Fibroblast of skin of left biceps (primary cell): ENCODE measurements around the gene TPCN1.

Experiments
- DNase-seq, 2 experiments: peaks; one replicate each; pipeline ENCODE4 v3.0.0-alpha.2; 2013; ENCODE audit warnings: low read depth in 2 of 2

The TPCN1 gene

DNA sequence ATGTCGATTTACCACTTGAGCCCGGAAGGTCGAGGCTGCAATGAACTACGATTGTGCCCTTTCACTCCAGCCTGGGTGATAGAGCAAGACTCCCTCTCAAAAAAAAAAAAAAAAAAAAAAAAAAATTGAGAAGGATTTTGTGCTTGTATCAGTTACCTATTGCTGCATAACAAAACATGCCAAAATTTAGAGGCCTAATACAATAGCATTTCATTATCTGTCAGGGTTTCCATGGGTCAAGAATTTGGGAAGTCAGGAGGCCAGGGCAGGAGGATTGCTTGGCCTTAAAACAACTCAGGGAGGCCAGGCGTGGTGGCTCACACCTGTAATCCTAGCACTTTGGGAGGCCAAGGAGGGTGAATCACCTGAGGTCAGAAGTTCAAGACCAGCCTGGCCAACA is 118.3 kb downstream of the TPCN1 start:
- no peak for DNase-seq

GRCh38 chr12:113340061-113340460 is 118.8 kb downstream of the TPCN1 start:
- no peak for DNase-seq

DNA sequence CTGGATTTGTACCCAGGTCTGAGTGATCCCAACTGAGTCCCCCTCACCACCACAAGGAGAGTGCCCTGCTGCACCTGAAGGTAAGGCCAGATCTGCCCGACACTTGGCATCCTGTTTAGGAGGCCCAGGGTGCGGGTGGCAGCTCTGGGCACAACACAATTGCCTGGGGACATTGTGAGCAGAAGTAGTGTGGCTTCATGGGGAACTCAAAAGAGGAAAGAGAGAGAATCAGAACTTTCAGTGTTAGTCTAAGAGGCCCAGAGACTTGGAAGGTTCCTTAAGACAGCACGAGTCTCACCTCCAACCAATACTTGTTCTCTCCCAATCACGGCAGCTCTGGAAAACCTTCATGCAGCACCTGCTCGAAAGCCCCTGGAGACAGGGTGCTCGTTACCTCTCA is 120.3 kb downstream of the TPCN1 start:
- DNase-seq, result no peak

DNA sequence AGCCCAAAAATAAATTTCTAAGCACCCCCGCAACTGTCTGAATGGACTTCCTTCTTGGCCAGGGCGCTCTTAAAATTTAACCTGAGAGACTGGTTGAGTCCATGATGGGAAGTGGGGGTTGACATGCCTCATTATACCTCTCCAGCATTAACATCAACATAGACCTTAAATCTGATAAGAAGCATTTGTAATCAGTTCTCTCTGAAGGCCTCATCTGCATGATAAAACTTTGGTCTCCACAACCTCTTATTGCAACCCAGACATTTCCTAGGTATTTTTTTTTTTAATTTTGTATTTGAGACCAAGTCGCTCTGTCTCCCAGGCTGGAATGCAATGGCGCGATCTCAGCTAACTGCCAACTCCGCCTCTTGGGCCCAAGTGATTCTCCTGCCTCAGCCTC is 124.1 kb downstream of the TPCN1 start:
- no peak for DNase-seq

GRCh38 chr12:113346353-113346752 is 125.1 kb downstream of the TPCN1 start:
- no peak for DNase-seq

DNA sequence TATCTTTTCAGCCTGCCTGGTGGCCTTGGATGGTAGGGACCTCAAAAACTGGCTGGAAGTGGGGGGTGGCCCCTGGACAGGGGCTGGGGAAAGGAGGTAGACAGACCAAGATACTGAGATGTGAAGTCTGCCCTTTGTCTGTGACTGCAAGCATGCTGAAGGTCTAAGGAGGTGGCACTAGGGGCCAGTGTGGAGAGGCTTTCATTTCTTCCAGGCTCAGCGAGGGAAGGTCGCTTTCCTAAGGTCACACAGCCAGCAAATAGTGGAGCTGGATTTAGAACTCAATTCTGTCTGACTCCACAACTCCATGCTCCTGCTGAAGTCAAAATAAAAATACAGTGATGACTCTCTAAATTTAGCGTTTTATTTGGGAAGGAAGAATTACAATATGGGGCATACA is 125.8 kb downstream of the TPCN1 start:
- no peak for DNase-seq

DNA sequence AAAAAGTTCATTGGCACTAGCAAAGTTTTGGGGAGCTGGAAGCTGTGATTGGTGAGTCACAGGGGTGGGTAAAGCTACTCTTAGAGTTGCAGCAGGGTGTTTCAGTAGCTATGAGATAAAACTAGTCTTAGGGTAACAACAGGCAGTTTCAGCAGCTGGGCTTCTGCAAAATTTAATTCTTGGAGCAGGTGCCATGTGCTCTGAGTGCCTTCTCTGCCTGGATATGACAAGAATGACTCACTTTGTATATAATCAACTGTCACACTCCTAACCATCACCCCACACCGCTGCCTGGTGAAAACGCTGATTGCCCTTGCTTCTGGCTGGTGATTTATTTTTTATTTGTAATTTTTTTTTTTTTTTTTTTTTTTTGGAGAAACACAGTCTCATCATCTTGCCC is 126.6 kb downstream of the TPCN1 start:
- no peak for DNase-seq
